ENCODE data around the gene ERCC1. TPM values are rescaled to one million over a fixed set of nuclear protein-coding genes. Genes with fewer than 3 reads are reported as not detected.
"Not testable (repeated sequence)": the region's sequence is repeated elsewhere in the genome, so short reads cannot be mapped to it uniquely, and the experiment has no call there.

ERCC1 gene
- total RNA-seq, 1 donor from 2014 or later: 71.8 TPM

DNA sequence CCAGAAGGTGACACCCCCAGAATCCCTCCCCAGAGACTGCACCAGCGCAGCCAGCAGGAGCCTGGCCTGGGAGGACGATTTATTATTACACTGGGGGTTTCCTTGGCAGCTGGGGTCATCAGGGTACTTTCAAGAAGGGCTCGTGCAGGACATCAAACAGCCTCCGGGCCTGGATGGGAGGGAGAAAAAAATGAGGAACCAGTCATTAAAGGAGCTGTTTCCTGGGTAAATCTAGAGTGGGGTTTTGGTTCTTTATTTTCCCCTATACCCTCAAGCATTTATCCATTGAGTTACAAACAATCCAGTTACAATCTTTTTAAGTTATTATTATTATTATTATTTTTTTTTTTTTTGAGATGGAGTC lies 14.2 kb downstream of the ERCC1 start:
- no peak overlapping the region for H3K4me3 Mint-ChIP-seq
- H3K27me3 Mint-ChIP-seq: peaks cover 12% of the 10 kb centered on the region
- peaks cover 18% of the 10 kb centered on the region for H3K4me1 Mint-ChIP-seq (ENCODE audit: unreplicated experiment)

DNA sequence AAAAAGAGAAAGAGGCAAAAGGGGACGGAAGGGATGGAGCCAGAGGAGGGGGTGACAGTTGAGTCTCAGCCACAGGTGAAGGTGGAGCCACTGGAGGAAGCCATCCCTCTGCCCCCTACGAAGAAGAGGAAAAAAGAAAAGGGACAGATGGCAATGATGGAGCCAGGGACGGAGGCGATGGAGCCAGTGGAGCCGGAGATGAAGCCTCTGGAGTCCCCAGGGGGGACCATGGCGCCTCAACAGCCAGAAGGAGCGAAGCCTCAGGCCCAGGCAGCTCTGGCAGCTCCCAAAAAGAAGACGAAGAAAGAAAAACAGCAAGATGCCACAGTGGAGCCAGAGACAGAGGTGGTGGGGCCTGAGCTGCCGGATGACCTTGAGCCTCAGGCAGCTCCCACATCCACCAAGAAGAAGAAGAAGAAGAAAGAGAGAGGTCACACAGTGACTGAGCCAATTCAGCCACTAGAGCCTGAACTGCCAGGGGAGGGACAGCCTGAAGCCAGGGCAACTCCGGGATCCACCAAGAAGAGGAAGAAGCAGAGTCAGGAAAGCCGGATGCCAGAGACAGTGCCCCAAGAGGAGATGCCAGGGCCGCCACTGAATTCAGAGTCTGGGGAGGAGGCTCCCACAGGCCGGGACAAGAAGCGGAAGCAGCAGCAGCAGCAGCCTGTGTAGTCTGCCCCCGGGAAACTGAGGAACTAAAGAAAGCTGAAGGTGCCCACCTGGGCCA lies 14.7 kb downstream of the ERCC1 start:
- Mint-ChIP-seq H3K27ac (peak overlapping the region; percentile 28), H3K4me1 (ENCODE audit: unreplicated experiment) (peaks cover 20% of the 10 kb centered on the region), H3K36me3 (peaks cover 11% of the 10 kb centered on the region), H3K27me3 (peaks cover 17% of the 10 kb centered on the region), H3K9me3 (no peaks in the 10 kb centered on the region), H3K4me3 (no peak overlapping the region)
- no peak for DNase-seq (ENCODE audit: extremely low spot score, unreplicated experiment)
- TF ChIP-seq CTCF (conservative IDR thresholded peaks at IDR 0.05): no peak

More for the DNA sequence above, 14.2 kb downstream of the ERCC1 start:
- no peak overlapping the region for H3K27ac Mint-ChIP-seq
- peaks cover 11% of the 10 kb centered on the region for H3K36me3 Mint-ChIP-seq
- no peak for DNase-seq (ENCODE audit: extremely low spot score, unreplicated experiment)
- no peaks in the 10 kb centered on the region for H3K9me3 Mint-ChIP-seq
- no peak for TF ChIP-seq CTCF (conservative IDR thresholded peaks at IDR 0.05)

DNA sequence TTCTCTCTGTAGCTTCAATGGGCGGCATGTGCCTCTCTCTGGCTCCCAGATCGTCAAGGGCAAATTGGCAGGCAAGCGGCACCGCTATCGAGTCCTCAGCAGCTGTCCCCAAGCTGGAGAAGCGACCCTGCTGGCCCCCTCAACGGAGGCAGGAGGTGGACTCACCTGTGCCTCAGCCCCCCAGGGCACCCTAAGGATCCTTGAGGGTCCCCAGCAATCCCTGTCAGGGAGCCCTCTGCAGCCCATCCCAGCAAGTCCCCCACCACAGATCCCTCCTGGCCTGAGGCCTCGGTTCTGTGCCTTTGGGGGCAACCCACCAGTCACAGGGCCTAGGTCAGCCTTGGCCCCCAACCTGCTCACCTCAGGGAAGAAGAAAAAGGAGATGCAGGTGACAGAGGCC lies 15.6 kb downstream of the ERCC1 start:
- no peak for DNase-seq (ENCODE audit: extremely low spot score, unreplicated experiment)
- Mint-ChIP-seq H3K27ac (no peak overlapping the region), H3K4me1 (ENCODE audit: unreplicated experiment) (peaks cover 29% of the 10 kb centered on the region), H3K36me3 (peaks cover 10% of the 10 kb centered on the region), H3K4me3 (peak overlapping the region; percentile 75), H3K9me3 (no peaks in the 10 kb centered on the region), H3K27me3 (peaks cover 26% of the 10 kb centered on the region)
- TF ChIP-seq CTCF (conservative IDR thresholded peaks at IDR 0.05): no peak

- H3K27ac Mint-ChIP-seq; H3K36me3 Mint-ChIP-seq; H3K9me3 Mint-ChIP-seq; DNase-seq (ENCODE audit: extremely low spot score, unreplicated experiment): not testable (repeated sequence)
- peaks cover 31% of the 10 kb centered on the region for H3K27me3 Mint-ChIP-seq
- peaks cover 32% of the 10 kb centered on the region for H3K4me1 Mint-ChIP-seq (ENCODE audit: unreplicated experiment)
- peak overlapping the region; percentile 96 for H3K4me3 Mint-ChIP-seq
Observed at GRCh38 chr19:45407585-45407984, 16.1 kb downstream of the ERCC1 start.

- no peak for TF ChIP-seq CTCF (conservative IDR thresholded peaks at IDR 0.05)
- no peaks in the 10 kb centered on the region for H3K9me3 Mint-ChIP-seq
- H3K4me1 Mint-ChIP-seq (ENCODE audit: unreplicated experiment): peaks cover 34% of the 10 kb centered on the region
- no peak for DNase-seq (ENCODE audit: extremely low spot score, unreplicated experiment)
- H3K36me3 Mint-ChIP-seq: peaks cover 3% of the 10 kb centered on the region
- H3K4me3 Mint-ChIP-seq: peak overlapping the region; percentile 96
- peak overlapping the region; percentile 98 for H3K27ac Mint-ChIP-seq
- H3K27me3 Mint-ChIP-seq: peaks cover 35% of the 10 kb centered on the region
Observed at GRCh38 chr19:45407091-45407375, 16.7 kb downstream of the ERCC1 start.

DNA sequence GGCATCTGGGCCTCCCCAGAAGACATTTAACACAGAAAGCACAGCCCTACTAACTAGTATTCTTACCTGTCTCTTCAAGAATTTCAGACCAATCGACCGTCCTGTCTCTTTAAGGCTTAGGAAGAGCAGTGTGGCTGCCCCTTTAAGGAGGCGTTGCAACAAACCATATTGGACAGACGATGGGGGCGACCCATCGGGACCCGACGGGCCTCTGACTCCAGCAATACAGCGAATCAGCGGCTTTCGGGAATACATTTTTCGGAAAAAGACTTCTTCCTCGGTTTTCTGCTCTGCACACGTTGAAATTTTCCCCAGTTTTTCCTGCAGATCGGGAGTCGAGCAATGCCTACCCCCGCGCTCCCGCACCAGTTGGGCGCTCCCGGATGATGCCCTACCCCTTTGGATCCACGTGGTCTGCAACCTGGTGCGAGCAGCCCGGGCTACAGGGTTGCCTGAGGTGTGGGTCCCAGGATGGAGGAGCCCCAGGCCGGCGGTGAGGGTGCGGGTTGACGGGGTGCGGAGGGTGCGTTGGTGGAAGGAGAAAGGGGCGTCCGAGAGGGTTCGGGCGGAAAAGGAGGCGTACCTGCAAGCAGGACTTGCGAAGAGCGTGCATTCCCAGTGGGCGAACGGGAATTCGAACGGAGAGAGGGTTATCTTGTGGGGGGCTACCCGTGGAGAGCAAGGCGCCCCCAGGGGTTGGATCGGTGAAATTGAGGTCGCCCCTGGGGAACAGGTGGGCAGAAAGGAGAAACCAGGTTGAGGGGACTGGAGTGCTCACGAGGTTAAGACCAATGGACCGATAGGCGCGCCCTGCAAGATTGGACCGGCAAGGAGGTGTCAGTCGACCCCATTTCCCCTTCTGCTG lies 17.3 kb downstream of the ERCC1 start, which contains the start of gene POLR1G:
Gene POLR1G (plus strand): TSS at position 419 of the 865 bp plus-strand sequence. CDS start 53 bp downstream, at position 472.
- Mint-ChIP-seq H3K4me3 (peak within 1 kb of the TSS; percentile 96), H3K9me3 (no peaks in the 10 kb centered on the region), H3K27ac (peak within 1 kb of the TSS; percentile 98), H3K4me1 (ENCODE audit: unreplicated experiment) (peaks cover 37% of the 10 kb centered on the region), H3K27me3 (peaks cover 40% of the 10 kb centered on the region), H3K36me3 (peaks cover 3% of the 10 kb centered on the region)
- no peak for DNase-seq (ENCODE audit: extremely low spot score, unreplicated experiment)
- TF ChIP-seq CTCF (conservative IDR thresholded peaks at IDR 0.05): no peak
